CD4-positive, alpha-beta T cell treated with Interleukin-2 at 100 ng/mL for 4 hours (primary cell): Measurements from ENCODE around the gene MRFAP1.
"Not testable (repeated sequence)": the region's sequence is repeated elsewhere in the genome, so short reads cannot be mapped to it uniquely, and the experiment has no call there.

ENCODE experiments used
- DNase-seq: peaks from one replicate; pipeline ENCODE4 v3.0.0-alpha.2; 2020; ENCODE audit warnings: low spot score

Gene MRFAP1

GRCh38 chr4:6668391-6668790, 27.9 kb downstream of the MRFAP1 start:
- no peak for DNase-seq

- no peak for DNase-seq
Observed at GRCh38 chr4:6671648-6672047, 31.2 kb downstream of the MRFAP1 start.

- DNase-seq = no peak
Observed at GRCh38 chr4:6672131-6672530, 31.6 kb downstream of the MRFAP1 start.

GRCh38 chr4:6672541-6673190, 32.2 kb downstream of the MRFAP1 start:
- DNase-seq = not testable (repeated sequence)

- DNase-seq = peak; percentile 59
Observed at GRCh38 chr4:6673191-6673659, 32.7 kb downstream of the MRFAP1 start.

GRCh38 chr4:6673660-6674499, 33.4 kb downstream of the MRFAP1 start:
- peak; percentile 93 for DNase-seq

GRCh38 chr4:6674500-6675149, 34.1 kb downstream of the MRFAP1 start:
- peak; percentile 83 for DNase-seq

GRCh38 chr4:6676722-6677558, 36.5 kb downstream of the MRFAP1 start:
- DNase-seq = no peak

GRCh38 chr4:6680372-6681034, 40.0 kb downstream of the MRFAP1 start:
- no peak for DNase-seq

GRCh38 chr4:6681191-6681590, 40.7 kb downstream of the MRFAP1 start:
- no peak for DNase-seq

- no peak for DNase-seq
Observed at GRCh38 chr4:6682862-6683590, 42.5 kb downstream of the MRFAP1 start.

- DNase-seq = no peak
Observed at GRCh38 chr4:6684656-6685055, 44.2 kb downstream of the MRFAP1 start.

- DNase-seq = no peak
Observed at GRCh38 chr4:6686104-6686787, 45.8 kb downstream of the MRFAP1 start.

GRCh38 chr4:6687947-6688878, 47.7 kb downstream of the MRFAP1 start:
- DNase-seq = no peak

- DNase-seq = peak; percentile 83
Observed at GRCh38 chr4:6688879-6689505, 48.5 kb downstream of the MRFAP1 start.

- DNase-seq = no peak
Observed at GRCh38 chr4:6689506-6689960, 49.0 kb downstream of the MRFAP1 start.
